ENCODE results near the gene CD164L2.

GRCh38 chr1:27350663-27351540 lies 32.2 kb downstream of the CD164L2 start:
- TF ChIP-seq, protein P1, sequence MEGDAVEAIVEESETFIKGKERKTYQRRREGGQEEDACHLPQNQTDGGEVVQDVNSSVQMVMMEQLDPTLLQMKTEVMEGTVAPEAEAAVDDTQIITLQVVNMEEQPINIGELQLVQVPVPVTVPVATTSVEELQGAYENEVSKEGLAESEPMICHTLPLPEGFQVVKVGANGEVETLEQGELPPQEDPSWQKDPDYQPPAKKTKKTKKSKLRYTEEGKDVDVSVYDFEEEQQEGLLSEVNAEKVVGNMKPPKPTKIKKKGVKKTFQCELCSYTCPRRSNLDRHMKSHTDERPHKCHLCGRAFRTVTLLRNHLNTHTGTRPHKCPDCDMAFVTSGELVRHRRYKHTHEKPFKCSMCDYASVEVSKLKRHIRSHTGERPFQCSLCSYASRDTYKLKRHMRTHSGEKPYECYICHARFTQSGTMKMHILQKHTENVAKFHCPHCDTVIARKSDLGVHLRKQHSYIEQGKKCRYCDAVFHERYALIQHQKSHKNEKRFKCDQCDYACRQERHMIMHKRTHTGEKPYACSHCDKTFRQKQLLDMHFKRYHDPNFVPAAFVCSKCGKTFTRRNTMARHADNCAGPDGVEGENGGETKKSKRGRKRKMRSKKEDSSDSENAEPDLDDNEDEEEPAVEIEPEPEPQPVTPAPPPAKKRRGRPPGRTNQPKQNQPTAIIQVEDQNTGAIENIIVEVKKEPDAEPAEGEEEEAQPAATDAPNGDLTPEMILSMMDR (IDR thresholded peaks at IDR 0.05; ENCODE audit: insufficient read depth, low read depth, low read length) = no peak
- no peak for TF ChIP-seq EZH2 (IDR thresholded peaks at IDR 0.05; ENCODE audit: insufficient read depth, low read length)

Data from astrocyte (in vitro differentiated cells and primary cell).